NCI-H1694 treated with DMSO at 0.1 percent for 48 hours (cell line): ENCODE results near the gene AIG1.
"Not testable (repeated sequence)": the region's sequence is repeated elsewhere in the genome, so short reads cannot be mapped to it uniquely, and the experiment has no call there.

Experiments used
- DNase-seq: peaks from one replicate; lab custom pipeline; 2025; lab: John Stamatoyannopoulos, UW

Gene AIG1

GRCh38 chr6:143060806-143061596 lies at the start of gene AIG1:
Gene AIG1 (plus strand): TSS chr6:143060889. CDS start chr6:143060926, 37 bp downstream.
- DNase-seq: no peak

GRCh38 chr6:143014764-143015163 lies 45.9 kb upstream of the AIG1 start:
- no peak for DNase-seq

- DNase-seq: no peak
Measured at GRCh38 chr6:143015300-143015706, 45.4 kb upstream of the AIG1 start.

- no peak for DNase-seq
Measured at GRCh38 chr6:143018955-143019354, 41.7 kb upstream of the AIG1 start.

GRCh38 chr6:143020862-143021261 lies 39.8 kb upstream of the AIG1 start:
- DNase-seq: not testable (repeated sequence)

GRCh38 chr6:143021543-143021942 lies 39.1 kb upstream of the AIG1 start:
- no peak for DNase-seq

GRCh38 chr6:143022587-143022986 lies 38.1 kb upstream of the AIG1 start:
- no peak for DNase-seq

- DNase-seq: no peak
Measured at GRCh38 chr6:143023695-143024094, 37.0 kb upstream of the AIG1 start.

GRCh38 chr6:143024977-143025376 lies 35.7 kb upstream of the AIG1 start:
- DNase-seq: no peak

GRCh38 chr6:143026696-143027449 lies 33.8 kb upstream of the AIG1 start:
- no peak for DNase-seq

- no peak for DNase-seq
Measured at GRCh38 chr6:143034689-143035334, 25.9 kb upstream of the AIG1 start.

- no peak for DNase-seq
Measured at GRCh38 chr6:143037470-143037869, 23.2 kb upstream of the AIG1 start.

GRCh38 chr6:143038833-143039232 lies 21.9 kb upstream of the AIG1 start:
- DNase-seq: no peak

- no peak for DNase-seq
Measured at GRCh38 chr6:143039548-143039947, 21.1 kb upstream of the AIG1 start.

- DNase-seq: no peak
Measured at GRCh38 chr6:143040018-143040417, 20.7 kb upstream of the AIG1 start.

GRCh38 chr6:143044345-143044744 lies 16.3 kb upstream of the AIG1 start:
- not testable (repeated sequence) for DNase-seq

GRCh38 chr6:143049611-143050010 lies 11.1 kb upstream of the AIG1 start:
- no peak for DNase-seq

- DNase-seq: no peak
Measured at GRCh38 chr6:143050509-143050908, 10.2 kb upstream of the AIG1 start.

GRCh38 chr6:143052282-143052681 lies 8.4 kb upstream of the AIG1 start:
- DNase-seq: no peak

GRCh38 chr6:143053856-143054255 lies 6.8 kb upstream of the AIG1 start:
- DNase-seq: no peak

- no peak for DNase-seq
Measured at GRCh38 chr6:143054329-143054728, 6.4 kb upstream of the AIG1 start.

- no peak for DNase-seq
Measured at GRCh38 chr6:143055213-143055612, 5.5 kb upstream of the AIG1 start.

- DNase-seq: no peak
Measured at GRCh38 chr6:143055891-143056290, 4.8 kb upstream of the AIG1 start.
